HG02678 (cell line): ENCODE measurements around the gene ZSCAN23.
"Not testable (repeated sequence)": the region's sequence is repeated elsewhere in the genome, so short reads cannot be mapped to it uniquely, and the experiment has no call there.

Source experiments
- ATAC-seq: cut with Tn5 transposase; IDR thresholded peaks from one replicate; pipeline ENCODE4 v1.9.1; 2021; ENCODE audit warnings: mild to moderate bottlenecking, moderate library complexity; ENCODE audit not compliant: unreplicated experiment

Gene ZSCAN23

GRCh38 chr6:28442586-28442985 is 705 bp downstream of the ZSCAN23 start:
- ATAC-seq, result no peak

DNA sequence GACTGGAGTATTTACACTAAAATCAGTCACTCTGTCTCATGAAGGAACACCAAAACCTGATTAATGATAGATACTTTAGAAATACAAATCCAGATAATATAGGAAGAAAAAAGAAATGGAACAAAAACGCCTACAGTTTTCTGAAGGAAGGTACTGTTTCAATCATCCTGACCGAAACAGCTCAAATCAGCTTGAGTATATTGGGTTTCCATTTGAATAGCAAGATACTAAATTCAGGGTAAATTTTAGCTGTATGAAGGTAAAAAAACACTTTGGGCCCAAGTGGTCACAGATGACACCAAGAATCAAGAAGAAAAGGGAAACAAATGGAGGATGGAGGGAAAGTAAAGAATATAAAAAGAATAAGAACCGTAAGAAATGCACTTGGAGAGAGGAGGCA is 6.9 kb downstream of the ZSCAN23 start:
- ATAC-seq, result no peak

DNA sequence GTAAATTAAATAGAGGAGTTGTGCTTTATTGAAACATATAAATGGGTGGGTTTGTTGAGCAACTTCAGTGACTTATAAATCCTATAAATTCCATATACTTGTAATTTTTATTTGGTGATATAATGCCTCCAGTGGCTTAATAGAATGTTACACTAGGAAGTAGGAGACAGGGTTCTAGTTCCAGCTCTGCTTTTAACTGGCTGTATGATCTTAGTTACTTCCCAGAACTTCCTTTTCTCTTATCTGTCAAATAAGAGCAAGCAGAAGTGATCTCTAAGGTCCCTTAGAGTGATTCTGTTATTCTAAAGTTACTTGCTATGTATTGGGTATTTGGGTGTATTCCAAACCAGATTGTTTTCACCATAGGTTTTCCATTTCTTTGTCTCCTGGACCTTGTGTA is 10.2 kb downstream of the ZSCAN23 start:
- ATAC-seq, result no peak

- ATAC-seq, result no peak
Measured at GRCh38 chr6:28429781-28430180, 13.5 kb downstream of the ZSCAN23 start.

DNA sequence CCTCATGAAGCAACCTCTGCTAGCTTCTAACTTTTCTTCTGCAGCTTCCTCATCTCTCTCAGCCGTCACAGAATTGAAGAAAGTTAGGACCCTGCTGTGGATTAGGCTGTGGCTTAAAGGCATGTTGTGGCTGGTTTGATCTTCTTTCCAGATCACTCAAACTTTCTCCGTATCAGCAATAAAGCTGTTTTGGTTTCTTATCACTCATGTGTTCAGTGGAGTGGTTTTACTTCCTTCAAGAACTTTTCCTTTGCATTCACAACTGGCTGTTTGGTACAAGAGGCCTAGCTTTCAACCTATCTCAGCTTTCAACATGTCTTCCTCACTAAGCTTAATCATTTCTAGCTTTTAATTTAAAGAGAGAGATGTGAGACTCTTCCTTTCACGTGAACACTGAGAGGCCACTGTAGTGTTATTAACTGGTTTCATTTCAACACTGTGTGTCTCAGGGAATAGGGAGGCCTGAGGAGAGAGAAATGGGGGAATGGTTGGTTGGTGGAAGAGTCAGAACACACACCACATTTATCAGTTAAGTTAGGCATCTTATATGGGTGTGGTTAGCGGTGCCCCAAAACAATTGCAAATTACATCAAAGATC is 17.2 kb downstream of the ZSCAN23 start:
- no peak for ATAC-seq

DNA sequence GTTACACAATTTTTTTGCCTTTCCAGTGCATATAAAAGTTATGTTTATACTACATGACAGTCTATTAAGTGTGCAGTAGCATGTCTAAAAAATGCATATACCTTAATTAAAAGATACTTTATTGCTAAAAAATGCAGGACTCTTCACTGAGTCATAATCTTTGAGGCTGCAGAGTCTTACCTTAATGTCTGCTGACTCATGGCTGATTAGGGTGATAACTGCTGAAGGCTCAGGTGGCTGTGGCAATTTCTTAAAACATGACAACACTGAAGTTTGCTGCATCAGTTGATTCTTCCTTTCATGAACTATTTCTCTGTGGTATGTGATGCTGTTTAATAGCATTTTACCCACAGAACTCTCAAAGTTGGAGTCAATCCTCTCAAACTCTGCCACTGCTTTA is 19.1 kb downstream of the ZSCAN23 start:
- no peak for ATAC-seq

GRCh38 chr6:28423546-28423945 is 19.7 kb downstream of the ZSCAN23 start:
- no peak for ATAC-seq

DNA sequence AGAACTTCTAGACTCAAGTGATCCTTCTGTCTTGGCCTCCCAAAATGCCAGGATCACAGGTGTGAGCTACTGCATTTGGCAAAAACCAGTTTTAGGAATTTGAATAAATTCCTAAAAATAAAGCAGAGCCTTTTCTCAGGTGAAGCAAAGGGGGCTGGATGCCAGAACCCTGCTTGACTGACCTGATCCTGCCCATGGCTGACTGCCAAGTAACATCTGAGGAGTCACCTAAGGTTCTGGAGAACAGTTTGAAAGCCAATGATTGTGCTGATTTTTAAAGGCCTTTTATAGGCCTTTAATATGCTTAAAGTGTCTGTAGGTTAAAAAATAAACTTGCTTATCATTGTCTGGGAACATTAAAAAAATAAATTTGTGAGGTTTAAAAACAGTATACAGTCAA is 29.6 kb downstream of the ZSCAN23 start:
- no peak for ATAC-seq

- ATAC-seq, result no peak
Measured at GRCh38 chr6:28410767-28411166, 32.5 kb downstream of the ZSCAN23 start.

GRCh38 chr6:28408076-28408802 is 35.1 kb downstream of the ZSCAN23 start:
- no peak for ATAC-seq

GRCh38 chr6:28407401-28407800 is 35.9 kb downstream of the ZSCAN23 start:
- no peak for ATAC-seq

- not testable (repeated sequence) for ATAC-seq
Measured at GRCh38 chr6:28403923-28404322, 39.4 kb downstream of the ZSCAN23 start.

- ATAC-seq, result no peak
Measured at GRCh38 chr6:28402197-28402596, 41.1 kb downstream of the ZSCAN23 start.

DNA sequence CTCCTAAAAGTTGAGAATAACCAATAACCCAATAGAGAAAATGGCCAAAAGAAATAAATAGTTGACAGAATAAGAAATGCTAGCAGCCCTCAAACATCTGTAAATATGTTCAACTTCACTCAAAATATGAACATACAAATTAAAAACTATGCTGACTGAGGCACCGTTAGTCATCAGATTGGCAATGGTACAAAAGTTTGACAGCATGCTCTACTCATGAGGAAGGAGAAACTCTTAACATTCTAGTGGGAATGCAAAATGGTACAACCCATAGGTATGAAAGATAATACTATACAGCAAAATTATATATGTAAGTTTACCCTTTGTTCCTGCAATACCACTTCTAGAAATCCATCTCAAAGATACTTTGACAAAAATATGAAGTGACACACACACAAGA is 42.1 kb downstream of the ZSCAN23 start:
- ATAC-seq, result no peak

DNA sequence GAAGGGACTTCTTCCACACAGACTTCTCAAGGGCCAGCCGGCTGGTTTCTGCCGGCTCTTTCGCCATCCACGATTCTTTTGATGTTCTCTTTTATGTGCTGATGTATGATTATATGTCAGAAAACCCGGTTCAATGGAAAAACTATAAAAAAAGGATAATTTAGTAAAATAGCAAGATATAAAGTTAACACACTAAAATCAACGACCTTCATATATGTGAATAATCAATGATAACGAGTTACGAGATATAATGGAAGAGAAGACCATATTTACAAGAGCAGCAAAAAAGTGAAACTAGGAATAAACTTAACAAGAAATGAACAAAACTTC is 43.2 kb downstream of the ZSCAN23 start:
- ATAC-seq, result no peak

GRCh38 chr6:28399350-28400121 is 43.8 kb downstream of the ZSCAN23 start, which contains the start of gene ZSCAN12:
ZSCAN12 (minus strand) TSS chr6:28399747; CDS start chr6:28398405, 1,342 bp downstream.
- ATAC-seq, result peak; percentile 91

GRCh38 chr6:28395918-28396317 is 47.4 kb downstream of the ZSCAN23 start:
- ATAC-seq, result no peak

DNA sequence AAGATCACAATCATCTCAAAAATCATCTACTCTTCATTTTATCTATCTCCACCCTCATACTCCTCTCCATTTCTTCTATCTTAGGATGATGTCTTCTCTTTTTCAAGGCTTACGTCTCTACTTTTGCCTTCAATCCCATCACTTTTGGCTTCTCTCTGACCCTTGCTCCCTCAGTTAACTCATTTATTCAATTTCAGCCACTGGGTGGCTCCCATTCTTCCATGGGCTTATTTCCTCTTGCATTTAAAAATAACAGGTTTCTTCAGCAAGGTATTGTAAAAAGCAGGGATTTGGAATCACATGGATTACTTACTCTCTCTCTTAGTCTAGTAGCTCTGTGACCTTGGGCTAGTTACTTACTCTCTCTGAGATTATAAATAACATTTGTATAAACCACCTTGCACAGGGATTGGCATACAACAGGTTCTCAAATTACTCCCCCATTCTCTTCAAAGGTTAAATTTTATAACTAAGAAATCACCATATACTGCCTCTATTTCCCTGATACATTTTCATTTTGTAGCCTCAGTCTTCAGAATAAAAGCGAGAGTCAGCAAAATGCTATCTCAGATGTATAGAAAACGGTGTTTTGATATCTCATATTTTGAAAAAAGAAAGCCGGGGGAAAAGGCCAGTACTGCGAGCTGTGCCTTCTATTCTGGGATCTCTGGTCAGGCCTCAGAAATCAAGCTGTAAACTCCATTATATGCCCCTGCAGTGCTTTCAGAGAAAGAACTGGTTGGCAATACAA is 49.2 kb downstream of the ZSCAN23 start:
- ATAC-seq, result no peak

DNA sequence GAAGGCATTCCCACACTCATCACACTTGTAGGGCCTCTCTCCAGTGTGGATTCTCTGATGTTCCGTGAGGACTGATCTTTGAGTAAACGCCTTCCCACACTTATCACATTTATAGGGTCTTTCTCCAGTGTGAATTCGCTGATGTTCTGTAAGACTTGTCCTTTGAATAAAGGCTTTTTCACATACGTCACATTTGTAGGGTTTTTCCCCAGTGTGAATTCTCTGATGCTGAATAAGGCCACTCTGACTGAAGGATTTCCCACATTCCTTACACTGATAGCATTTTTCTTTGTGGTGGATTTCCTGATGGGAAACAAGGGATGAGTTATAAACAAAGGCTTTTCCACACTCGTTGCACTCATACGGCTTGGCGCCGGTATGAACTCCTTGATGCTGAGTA is 52.6 kb downstream of the ZSCAN23 start:
- no peak for ATAC-seq

- no peak for ATAC-seq
Measured at GRCh38 chr6:28384143-28384533, 59.2 kb downstream of the ZSCAN23 start.
